Measurements from ENCODE around the gene ZSWIM9.

ZSWIM9 gene

DNA sequence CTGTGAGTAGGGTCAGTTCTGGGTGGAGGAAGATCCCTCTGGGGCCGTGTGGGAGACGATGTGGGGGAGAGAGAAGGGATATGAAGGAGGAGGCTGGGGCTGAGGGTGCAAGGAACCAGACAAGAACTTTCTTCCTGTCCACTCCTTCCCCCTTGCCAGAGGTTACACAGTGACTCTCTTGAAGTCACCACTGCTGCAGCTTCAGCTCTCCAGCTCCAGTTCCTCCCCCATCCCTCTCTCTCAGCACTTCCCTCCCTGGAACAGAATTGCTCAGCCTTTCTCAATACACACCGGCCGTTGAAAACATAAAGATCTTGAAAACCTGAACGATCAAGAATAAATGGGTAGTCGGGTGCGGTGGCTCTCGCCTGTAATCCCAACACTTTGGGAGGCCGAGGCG, 5.1 kb downstream of the ZSWIM9 start:
- DNase-seq (ENCODE audit: low read depth): no peak

GRCh38 chr19:48176226-48176625, 5.7 kb downstream of the ZSWIM9 start:
- no peak for DNase-seq (ENCODE audit: low read depth)

DNA sequence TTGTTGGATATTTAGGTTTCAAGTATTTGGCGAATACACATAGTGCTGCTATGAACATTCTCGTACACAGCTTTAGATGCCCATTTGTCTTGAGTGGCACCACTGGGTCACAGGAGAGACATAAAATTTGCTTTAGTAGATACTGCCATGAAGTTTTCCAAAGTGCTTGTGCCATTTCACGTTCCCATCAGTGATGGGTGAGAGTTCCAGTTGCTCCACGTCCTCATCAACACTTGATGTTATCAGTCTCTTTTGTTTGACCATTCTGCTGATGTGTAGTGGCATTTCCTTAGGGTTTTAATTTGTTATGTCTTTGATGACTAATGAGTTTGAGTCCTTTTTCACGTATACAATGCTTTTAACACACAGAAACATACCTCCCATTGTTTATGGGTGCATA, 11.0 kb downstream of the ZSWIM9 start:
- DNase-seq (ENCODE audit: low read depth): no peak

- DNase-seq (ENCODE audit: low read depth): no peak
Measured at GRCh38 chr19:48182434-48182833, 12.0 kb downstream of the ZSWIM9 start.

GRCh38 chr19:48183356-48183755, 12.9 kb downstream of the ZSWIM9 start:
- no peak for DNase-seq (ENCODE audit: low read depth)

DNA sequence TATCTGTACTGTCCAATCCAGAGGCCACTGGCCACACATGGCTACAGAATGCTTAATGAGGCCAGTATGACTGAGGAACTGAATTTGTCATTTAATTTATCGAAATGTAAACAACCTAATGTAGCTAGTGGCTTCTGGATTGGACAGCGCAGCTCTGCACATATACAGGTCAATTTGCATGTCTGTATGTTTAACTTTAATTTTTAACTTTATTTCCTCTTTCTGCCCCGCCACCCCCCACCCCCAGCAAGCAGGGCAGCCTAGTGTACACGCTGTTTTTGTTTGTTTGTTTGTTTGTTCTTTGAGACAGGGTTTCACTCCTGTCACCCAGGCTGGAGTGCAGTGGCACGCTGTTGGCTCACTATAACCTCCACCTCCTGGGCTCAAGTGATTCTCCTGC, 15.5 kb downstream of the ZSWIM9 start:
- DNase-seq (ENCODE audit: low read depth): no peak

DNA sequence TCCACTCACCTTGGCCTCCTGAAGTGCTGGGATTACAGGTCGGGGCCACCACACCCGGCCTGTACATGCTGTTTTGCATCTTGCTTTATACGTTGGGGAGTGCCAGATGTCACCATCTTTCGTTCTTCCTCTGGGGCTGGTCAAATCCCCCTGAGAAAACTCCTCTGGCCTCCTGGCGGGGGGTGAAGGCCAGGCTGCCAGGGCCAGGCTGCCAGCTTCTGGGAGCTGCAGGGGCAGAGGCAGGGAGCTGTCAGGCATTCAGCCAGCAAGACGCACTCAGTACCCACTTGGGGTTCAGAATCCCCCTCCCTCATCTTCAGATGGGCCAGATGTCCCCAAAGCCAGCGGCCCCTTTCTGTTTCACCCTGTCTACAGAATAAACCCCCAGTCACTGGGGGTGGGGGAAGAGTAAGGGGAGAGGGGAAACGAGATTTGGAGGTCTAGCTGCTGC, 16.1 kb downstream of the ZSWIM9 start:
- DNase-seq (ENCODE audit: low read depth): no peak

DNA sequence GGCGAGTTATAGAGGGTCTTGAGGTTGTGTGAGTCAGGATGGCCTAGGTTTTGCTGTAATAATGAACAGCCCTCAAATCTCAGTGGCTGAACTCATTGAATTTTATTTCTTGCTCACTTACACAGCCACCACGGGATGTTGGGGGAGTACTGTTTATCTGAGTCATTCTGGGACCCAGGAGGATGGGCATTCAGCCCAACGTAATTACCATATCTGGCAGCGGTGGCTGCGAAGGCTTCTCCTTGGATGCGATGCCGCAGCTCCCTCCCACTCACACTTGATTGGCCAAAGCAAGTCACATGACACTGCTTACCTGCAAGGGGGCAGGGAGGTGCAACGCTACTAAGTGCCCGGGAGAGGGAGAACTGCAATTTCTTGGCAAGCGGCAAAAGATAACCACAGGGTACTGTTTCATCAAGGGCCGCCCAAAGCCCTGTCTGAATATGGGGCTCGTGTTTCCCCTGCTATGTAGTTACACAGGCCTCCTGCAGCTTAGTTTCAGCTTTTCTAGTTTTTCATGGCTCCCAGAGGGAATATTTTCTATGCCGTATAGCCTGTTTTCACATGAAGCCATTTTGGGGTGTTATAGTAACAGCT, 19.9 kb downstream of the ZSWIM9 start:
- DNase-seq (ENCODE audit: low read depth): peak; percentile 26

- no peak for DNase-seq (ENCODE audit: low read depth)
Measured at GRCh38 chr19:48190885-48191284, 20.4 kb downstream of the ZSWIM9 start.

DNA sequence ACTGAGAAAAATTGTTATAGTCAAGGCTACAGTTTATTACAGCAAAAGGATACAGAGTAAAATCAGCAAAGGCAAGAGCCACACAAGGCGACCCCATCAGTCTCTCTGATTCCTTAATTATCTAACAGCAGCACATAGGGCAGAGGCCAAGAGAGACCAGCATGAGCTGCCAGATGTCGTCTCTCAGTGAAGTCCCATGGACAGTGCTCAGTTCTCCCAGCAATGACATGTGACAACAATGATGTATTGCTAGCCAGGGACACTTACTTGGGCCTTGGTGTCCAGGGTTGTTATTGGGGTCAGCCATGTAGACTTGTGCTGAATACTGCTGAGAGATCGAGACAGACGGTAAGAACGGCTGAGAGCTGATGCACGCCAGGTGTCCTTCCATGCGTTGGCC, 22.3 kb downstream of the ZSWIM9 start:
- DNase-seq (ENCODE audit: low read depth): no peak

DNA sequence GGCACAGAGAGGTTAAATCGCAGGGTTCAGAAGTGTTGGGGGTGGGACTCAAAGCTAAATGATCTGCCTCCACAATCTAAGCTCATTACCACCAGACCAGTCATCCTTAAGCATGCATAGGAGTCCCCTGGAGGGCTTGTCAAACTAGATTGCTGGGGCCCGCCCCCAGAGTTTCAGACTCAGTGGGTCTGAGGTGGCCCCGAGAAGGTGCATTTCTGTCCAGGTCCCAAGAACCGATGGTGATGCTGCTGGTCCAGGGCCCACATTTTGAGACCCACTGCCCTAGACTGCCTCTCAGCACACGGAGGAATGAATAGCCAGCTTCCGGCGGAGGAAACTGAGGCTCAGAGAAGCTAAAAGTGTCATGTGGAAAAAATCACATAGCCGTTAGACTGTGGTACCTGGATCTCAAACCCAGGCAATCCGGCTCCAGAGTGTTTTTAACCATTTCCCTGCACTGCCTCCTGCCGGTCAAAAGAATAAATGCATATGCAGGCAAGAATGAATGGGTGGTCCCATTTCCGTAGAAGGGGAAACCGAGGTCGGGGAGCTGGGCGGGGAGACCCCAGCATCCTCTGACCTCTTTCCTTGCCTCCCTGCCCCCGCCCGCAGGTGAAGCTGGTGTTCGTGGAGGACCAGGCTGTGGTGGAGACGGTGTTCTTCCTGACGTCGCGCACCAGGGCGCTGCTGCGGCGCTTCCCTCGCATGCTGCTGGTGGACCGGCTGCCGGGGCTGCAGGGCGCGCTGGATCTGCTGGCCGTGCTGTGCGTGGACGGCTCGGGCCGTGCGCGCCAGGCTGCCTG, 23.8 kb downstream of the ZSWIM9 start:
- no peak for DNase-seq (ENCODE audit: low read depth)

DNA sequence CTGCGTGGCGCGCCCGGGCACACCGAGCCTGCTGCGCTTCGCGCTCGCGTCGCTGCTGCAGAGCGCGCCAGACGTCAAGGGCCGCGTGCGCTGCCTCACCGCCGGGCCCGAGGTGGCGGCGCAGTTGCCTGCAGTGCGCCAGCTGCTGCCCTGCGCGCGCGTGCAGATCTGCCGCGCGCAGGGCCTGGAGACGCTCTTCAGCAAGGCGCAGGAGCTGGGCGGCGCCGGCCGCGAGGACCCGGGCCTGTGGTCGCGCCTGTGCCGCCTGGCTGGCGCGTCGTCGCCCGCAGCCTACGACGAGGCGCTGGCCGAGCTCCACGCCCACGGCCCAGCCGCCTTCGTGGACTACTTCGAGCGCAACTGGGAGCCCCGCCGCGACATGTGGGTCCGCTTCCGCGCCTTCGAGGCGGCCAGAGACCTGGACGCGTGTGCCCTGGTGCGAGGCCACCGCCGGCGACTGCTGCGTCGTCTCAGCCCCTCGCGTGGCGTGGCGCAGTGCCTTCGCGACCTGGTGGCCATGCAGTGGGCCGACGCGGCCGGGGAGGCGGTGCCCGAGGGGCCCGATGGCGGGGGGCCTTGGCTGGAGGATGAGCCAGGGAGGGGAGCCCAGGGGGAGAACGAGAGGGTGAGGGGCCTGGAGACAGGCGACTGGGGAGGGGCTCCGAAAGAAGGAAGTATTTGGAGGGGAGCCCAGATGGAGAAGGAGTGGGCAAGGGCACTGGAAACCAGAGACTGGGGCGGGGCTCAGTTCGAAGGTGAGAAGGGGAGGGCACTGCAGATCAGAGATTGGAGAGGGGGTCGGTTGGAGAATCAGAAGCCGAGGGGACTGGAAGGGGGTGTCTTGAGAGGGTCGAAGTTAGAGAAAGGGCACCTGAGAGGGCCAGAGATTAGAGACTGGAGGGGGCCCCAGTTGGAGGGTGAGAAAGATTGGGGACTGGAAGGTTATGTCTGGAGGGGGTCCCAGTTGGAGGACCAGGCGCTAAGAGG, 24.7 kb downstream of the ZSWIM9 start:
- DNase-seq (ENCODE audit: low read depth): no peak

- no peak for DNase-seq (ENCODE audit: low read depth)
Measured at GRCh38 chr19:48196321-48196763, 25.9 kb downstream of the ZSWIM9 start.

GRCh38 chr19:48196933-48197665, 26.6 kb downstream of the ZSWIM9 start:
- no peak for DNase-seq (ENCODE audit: low read depth)

DNA sequence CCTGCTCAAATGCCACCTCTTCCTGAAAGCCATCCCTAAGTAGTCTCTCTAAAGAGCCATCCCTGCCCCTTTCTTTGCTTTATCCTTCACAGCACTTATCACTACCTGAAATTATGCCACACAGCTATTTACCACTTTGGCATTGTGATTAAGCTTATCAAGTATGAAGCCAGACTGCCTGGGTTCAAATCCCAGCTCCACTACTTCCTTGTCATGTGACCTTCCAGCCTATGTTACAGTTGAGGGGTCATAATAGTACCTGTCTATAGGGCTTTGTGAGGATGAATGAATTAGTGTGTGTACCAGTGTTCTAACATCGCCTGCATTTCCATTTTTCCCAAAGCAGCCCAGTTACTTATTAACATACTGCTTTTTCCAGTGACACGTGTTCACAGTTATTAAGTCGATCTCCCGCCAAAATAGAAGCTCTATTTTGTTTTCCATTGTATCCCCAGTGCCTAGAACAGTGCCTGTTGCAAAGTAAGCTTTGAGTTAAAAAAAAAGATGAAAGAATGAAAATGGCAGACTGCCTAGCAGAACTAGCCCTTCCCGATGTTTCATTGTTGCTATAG, 32.8 kb downstream of the ZSWIM9 start:
- DNase-seq (ENCODE audit: low read depth): no peak

DNA sequence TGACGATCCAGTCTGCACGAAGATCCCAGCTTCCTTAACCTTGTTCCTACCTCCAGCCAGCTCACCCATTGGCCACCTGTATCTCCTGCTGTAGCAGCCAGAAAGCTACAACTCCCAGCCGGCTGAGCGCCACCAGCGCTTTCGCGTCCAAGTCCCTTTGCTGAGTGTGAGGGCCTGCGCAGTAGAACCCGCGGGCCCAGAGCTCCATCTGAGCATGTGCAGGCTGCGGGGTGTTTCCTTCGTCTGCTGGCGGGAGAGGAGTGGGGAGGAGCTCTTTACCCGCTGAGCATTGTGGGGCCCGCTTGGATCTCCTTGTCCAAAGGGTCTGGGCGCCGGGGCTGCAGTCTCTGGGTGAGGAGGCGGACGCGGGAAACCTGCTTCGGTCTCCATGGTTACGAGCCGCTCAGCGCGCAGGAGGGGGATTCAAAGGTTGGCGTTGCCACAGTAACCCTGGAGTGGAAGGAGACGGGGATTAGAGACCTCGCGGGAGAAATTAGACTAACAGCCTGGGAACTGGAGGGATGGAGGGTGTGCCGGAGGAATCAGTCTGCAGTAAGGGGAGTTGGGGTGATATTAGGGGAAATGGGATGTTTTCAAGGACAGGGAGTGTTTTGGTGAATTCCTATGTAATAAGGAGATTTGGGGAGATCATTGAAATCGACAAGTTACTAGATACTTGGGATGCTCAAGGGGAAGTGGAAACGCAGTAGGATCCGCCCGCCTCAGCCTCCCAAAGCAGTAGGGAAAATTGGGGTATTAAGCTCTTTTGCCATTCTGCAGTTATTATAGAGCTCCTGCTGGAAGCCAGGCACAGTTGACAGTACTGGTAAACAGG, 33.5 kb downstream of the ZSWIM9 start:
- DNase-seq (ENCODE audit: low read depth): peak; percentile 92

GRCh38 chr19:48206397-48207093, 36.1 kb downstream of the ZSWIM9 start:
- DNase-seq (ENCODE audit: low read depth): no peak

- DNase-seq (ENCODE audit: low read depth): no peak
Measured at GRCh38 chr19:48210005-48210404, 39.5 kb downstream of the ZSWIM9 start.

- no peak for DNase-seq (ENCODE audit: low read depth)
Measured at GRCh38 chr19:48213959-48214358, 43.5 kb downstream of the ZSWIM9 start.

DNA sequence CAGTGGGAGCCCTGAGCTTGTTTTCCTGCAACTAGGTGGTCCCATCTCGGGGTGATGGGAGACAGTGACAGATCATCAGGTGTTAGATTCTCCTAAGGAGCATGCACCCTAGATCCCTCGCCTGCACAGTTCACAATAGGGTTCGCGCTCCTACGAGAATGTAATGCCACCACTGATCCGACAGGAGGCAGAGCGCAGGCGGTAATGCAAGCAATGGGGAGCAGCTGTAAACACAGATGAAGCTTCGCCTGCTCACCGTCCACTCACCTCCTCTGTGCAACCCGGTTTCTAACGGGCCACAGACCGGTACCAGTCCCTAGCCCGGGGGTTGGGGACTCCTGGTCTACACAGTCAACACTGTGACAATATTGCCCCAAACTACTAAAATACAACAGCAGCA, 46.5 kb downstream of the ZSWIM9 start:
- no peak for DNase-seq (ENCODE audit: low read depth)
